ENCODE data around the gene CUBN.

GRCh38 chr10:16991011-16991410 lies 138.6 kb downstream of the CUBN start:
- TF ChIP-seq, protein P1, sequence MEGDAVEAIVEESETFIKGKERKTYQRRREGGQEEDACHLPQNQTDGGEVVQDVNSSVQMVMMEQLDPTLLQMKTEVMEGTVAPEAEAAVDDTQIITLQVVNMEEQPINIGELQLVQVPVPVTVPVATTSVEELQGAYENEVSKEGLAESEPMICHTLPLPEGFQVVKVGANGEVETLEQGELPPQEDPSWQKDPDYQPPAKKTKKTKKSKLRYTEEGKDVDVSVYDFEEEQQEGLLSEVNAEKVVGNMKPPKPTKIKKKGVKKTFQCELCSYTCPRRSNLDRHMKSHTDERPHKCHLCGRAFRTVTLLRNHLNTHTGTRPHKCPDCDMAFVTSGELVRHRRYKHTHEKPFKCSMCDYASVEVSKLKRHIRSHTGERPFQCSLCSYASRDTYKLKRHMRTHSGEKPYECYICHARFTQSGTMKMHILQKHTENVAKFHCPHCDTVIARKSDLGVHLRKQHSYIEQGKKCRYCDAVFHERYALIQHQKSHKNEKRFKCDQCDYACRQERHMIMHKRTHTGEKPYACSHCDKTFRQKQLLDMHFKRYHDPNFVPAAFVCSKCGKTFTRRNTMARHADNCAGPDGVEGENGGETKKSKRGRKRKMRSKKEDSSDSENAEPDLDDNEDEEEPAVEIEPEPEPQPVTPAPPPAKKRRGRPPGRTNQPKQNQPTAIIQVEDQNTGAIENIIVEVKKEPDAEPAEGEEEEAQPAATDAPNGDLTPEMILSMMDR (conservative IDR thresholded peaks at IDR 0.05) = no peak
- TF ChIP-seq ZFX (IDR thresholded peaks at IDR 0.05) = no peak
